Vagina (tissue), 2 donors: Measurements from ENCODE around the gene AURKAIP1.

Experiments
- CTCF ChIP-seq, 3 experiments: fragments of 450-650 bp in 2 of 3; fragments of 200-600 bp in 1 of 3; sonication (generic) in 1 of 3; IDR thresholded peaks; one replicate each; pipeline ENCODE4 v1.5.1; 2017 to 2019; ENCODE audit warnings: antibody characterized with exemption in 3 of 3, mild to moderate bottlenecking in 2 of 3, moderate library complexity in 2 of 3
- POLR2A ChIP-seq, 2 donors: fragments of 450-650 bp; IDR thresholded peaks; one replicate each; pipeline ENCODE4 v1.6.1; 2017; ENCODE audit warnings: antibody characterized with exemption in 2 of 2, mild to moderate bottlenecking in 2 of 2, moderate library complexity in 2 of 2

GRCh38 chr1:1329304-1330210 is 45.5 kb downstream of the AURKAIP1 start:
- TF ChIP-seq CTCF (IDR thresholded peaks at IDR 0.05) (no peak), POLR2A (IDR thresholded peaks at IDR 0.05) (no peak)
